Activated naive CD8-positive, alpha-beta T cell (primary cell): ENCODE results near the gene LRRC14B.
"Not testable (repeated sequence)": the region's sequence is repeated elsewhere in the genome, so short reads cannot be mapped to it uniquely, and the experiment has no call there.

Source experiments
- H3K27ac Mint-ChIP-seq: one replicate; pipeline ENCODE4 v1.8.0; 2021; ENCODE audit warnings: mixed read lengths
- H3K27me3 Mint-ChIP-seq: one replicate; pipeline ENCODE4 v1.8.0; 2021; ENCODE audit warnings: mixed read lengths
- H3K36me3 Mint-ChIP-seq: one replicate; pipeline ENCODE4 v1.8.0; 2021; ENCODE audit warnings: mixed read lengths
- H3K4me1 Mint-ChIP-seq: one replicate; pipeline ENCODE4 v1.8.0; 2021; ENCODE audit warnings: low read depth, mixed read lengths
- H3K4me3 Mint-ChIP-seq: one replicate; pipeline ENCODE4 v1.8.0; 2021; ENCODE audit warnings: mild to moderate bottlenecking, mixed read lengths
- H3K9me3 Mint-ChIP-seq: one replicate; pipeline ENCODE4 v1.8.0; 2021; ENCODE audit warnings: low read depth, mixed read lengths

Gene LRRC14B

GRCh38 chr5:189976-190365, 1.3 kb upstream of the LRRC14B start:
- H3K36me3 Mint-ChIP-seq, result no peaks in the 10 kb centered on the region
- H3K9me3 Mint-ChIP-seq, result no peaks in the 10 kb centered on the region
- H3K27me3 Mint-ChIP-seq, result no peaks in the 10 kb centered on the region
- no peak overlapping the region for H3K27ac Mint-ChIP-seq
- H3K4me1 Mint-ChIP-seq, result peaks cover 13% of the 10 kb centered on the region
- H3K4me3 Mint-ChIP-seq, result peak overlapping the region; percentile 8

- no peak overlapping the region for H3K27ac Mint-ChIP-seq
- no peaks in the 10 kb centered on the region for H3K9me3 Mint-ChIP-seq
- H3K36me3 Mint-ChIP-seq, result no peaks in the 10 kb centered on the region
- H3K27me3 Mint-ChIP-seq, result no peaks in the 10 kb centered on the region
- H3K4me1 Mint-ChIP-seq, result peaks cover 13% of the 10 kb centered on the region
- peak overlapping the region; percentile 8 for H3K4me3 Mint-ChIP-seq
Measured at GRCh38 chr5:190366-191035, 794 bp upstream of the LRRC14B start.

GRCh38 chr5:191949-192690, 825 bp downstream of the LRRC14B start:
- H3K27me3 Mint-ChIP-seq, result no peaks in the 10 kb centered on the region
- H3K9me3 Mint-ChIP-seq, result no peaks in the 10 kb centered on the region
- H3K36me3 Mint-ChIP-seq, result no peaks in the 10 kb centered on the region
- peaks cover 13% of the 10 kb centered on the region for H3K4me1 Mint-ChIP-seq
- no peak overlapping the region for H3K27ac Mint-ChIP-seq
- peak overlapping the region; percentile 32 for H3K4me3 Mint-ChIP-seq

- Mint-ChIP-seq H3K4me1 (peaks cover 13% of the 10 kb centered on the region), H3K27me3 (no peaks in the 10 kb centered on the region), H3K27ac (no peak overlapping the region), H3K4me3 (peak overlapping the region; percentile 32), H3K9me3 (no peaks in the 10 kb centered on the region), H3K36me3 (no peaks in the 10 kb centered on the region)
Measured at GRCh38 chr5:192691-192969, 1.3 kb downstream of the LRRC14B start.

GRCh38 chr5:192970-193831, 1.9 kb downstream of the LRRC14B start:
- no peak overlapping the region for H3K4me3 Mint-ChIP-seq
- H3K9me3 Mint-ChIP-seq, result no peaks in the 10 kb centered on the region
- no peak overlapping the region for H3K27ac Mint-ChIP-seq
- no peaks in the 10 kb centered on the region for H3K36me3 Mint-ChIP-seq
- no peaks in the 10 kb centered on the region for H3K27me3 Mint-ChIP-seq
- H3K4me1 Mint-ChIP-seq, result peaks cover 12% of the 10 kb centered on the region

GRCh38 chr5:194102-194501, 2.8 kb downstream of the LRRC14B start:
- Mint-ChIP-seq H3K4me3 (no peak overlapping the region), H3K27me3 (no peaks in the 10 kb centered on the region), H3K4me1 (peaks cover 6% of the 10 kb centered on the region), H3K27ac (no peak overlapping the region), H3K36me3 (no peaks in the 10 kb centered on the region), H3K9me3 (no peaks in the 10 kb centered on the region)

- no peaks in the 10 kb centered on the region for H3K36me3 Mint-ChIP-seq
- no peaks in the 10 kb centered on the region for H3K9me3 Mint-ChIP-seq
- H3K27me3 Mint-ChIP-seq, result no peaks in the 10 kb centered on the region
- no peak overlapping the region for H3K27ac Mint-ChIP-seq
- peaks cover 6% of the 10 kb centered on the region for H3K4me1 Mint-ChIP-seq
- H3K4me3 Mint-ChIP-seq, result no peak overlapping the region
Measured at GRCh38 chr5:194603-195209, 3.4 kb downstream of the LRRC14B start.

- no peak overlapping the region for H3K27ac Mint-ChIP-seq
Measured at GRCh38 chr5:195401-196160, 4.3 kb downstream of the LRRC14B start.

GRCh38 chr5:196350-196749, 5.1 kb downstream of the LRRC14B start:
- H3K9me3 Mint-ChIP-seq, result no peaks in the 10 kb centered on the region
- no peak overlapping the region for H3K27ac Mint-ChIP-seq
- no peaks in the 10 kb centered on the region for H3K27me3 Mint-ChIP-seq
- peaks cover 4% of the 10 kb centered on the region for H3K4me1 Mint-ChIP-seq
- H3K4me3 Mint-ChIP-seq, result no peak overlapping the region
- H3K36me3 Mint-ChIP-seq, result no peaks in the 10 kb centered on the region

More at GRCh38 chr5:195401-196160, 4.3 kb downstream of the LRRC14B start:
- Mint-ChIP-seq H3K36me3 (no peaks in the 10 kb centered on the region), H3K27me3 (no peaks in the 10 kb centered on the region), H3K4me1 (peaks cover 4% of the 10 kb centered on the region), H3K9me3 (no peaks in the 10 kb centered on the region), H3K4me3 (no peak overlapping the region)

GRCh38 chr5:197031-197430, 5.7 kb downstream of the LRRC14B start:
- H3K36me3 Mint-ChIP-seq, H3K4me3 Mint-ChIP-seq, H3K27me3 Mint-ChIP-seq, H3K4me1 Mint-ChIP-seq, H3K9me3 Mint-ChIP-seq, H3K27ac Mint-ChIP-seq: not testable (repeated sequence)

- Mint-ChIP-seq H3K27me3 (no peaks in the 10 kb centered on the region), H3K9me3 (no peaks in the 10 kb centered on the region), H3K4me1 (peaks cover 2% of the 10 kb centered on the region), H3K27ac (no peak overlapping the region), H3K36me3 (no peaks in the 10 kb centered on the region), H3K4me3 (no peak overlapping the region)
Measured at GRCh38 chr5:197892-198489, 6.7 kb downstream of the LRRC14B start.

- Mint-ChIP-seq H3K4me3 (no peak overlapping the region), H3K36me3 (no peaks in the 10 kb centered on the region)
Measured at GRCh38 chr5:198516-199196, 7.4 kb downstream of the LRRC14B start.

GRCh38 chr5:199197-199949, 8.1 kb downstream of the LRRC14B start:
- Mint-ChIP-seq H3K4me3 (no peak overlapping the region), H3K27me3 (no peaks in the 10 kb centered on the region), H3K4me1 (peaks cover 2% of the 10 kb centered on the region), H3K9me3 (no peaks in the 10 kb centered on the region), H3K27ac (no peak overlapping the region), H3K36me3 (no peaks in the 10 kb centered on the region)

More at GRCh38 chr5:198516-199196, 7.4 kb downstream of the LRRC14B start:
- Mint-ChIP-seq H3K27ac (no peak overlapping the region), H3K9me3 (no peaks in the 10 kb centered on the region), H3K27me3 (no peaks in the 10 kb centered on the region), H3K4me1 (peaks cover 2% of the 10 kb centered on the region)
